Common myeloid progenitor, CD34-positive (primary cell): Measurements from ENCODE around the gene OR2A12.

Experiments used
- CTCF ChIA-PET: fragments of 350-600 bp; sonication (Branson Sonifier 250); formaldehyde crosslinking; loops from one replicate; lab custom pipeline; 2021; ENCODE audit warnings: antibody characterized with exemption; lab: Charles Lee
- POLR2A ChIA-PET: fragments of 350-600 bp; sonication (Branson Sonifier 250); formaldehyde crosslinking; loops from one replicate; lab custom pipeline; 2021; ENCODE audit warnings: antibody characterized with exemption; lab: Charles Lee
- DNase-seq, 3 donors: peaks; one replicate each; pipeline versions ENCODE4 v3.0.0 to v3.0.0-alpha.2; 2013
- H3K27ac ChIP-seq, 2 experiments: 1 replicate in 1 of 2; 2 replicates in 1 of 2; pipeline ENCODE4 v1.7.0; 2013; ENCODE audit warnings: inconsistent platforms in 2 of 2, low read length in 2 of 2, mild to moderate bottlenecking in 2 of 2, low read depth in 1 of 2, moderate library complexity in 1 of 2; ENCODE audit not compliant: severe bottlenecking in 2 of 2, insufficient read depth in 1 of 2, poor library complexity in 1 of 2
- H3K27me3 ChIP-seq, 5 experiments: replicated peaks in 2 of 5; 1 replicate in 3 of 5; 2 replicates in 2 of 5; pipeline versions ENCODE4 v1.6.1 to v1.7.0; 2013; ENCODE audit warnings: low read length in 4 of 5, mild to moderate bottlenecking in 2 of 5, moderate library complexity in 2 of 5, inconsistent platforms in 1 of 5; ENCODE audit not compliant: insufficient read depth in 5 of 5, control insufficient read depth in 4 of 5
- H3K36me3 ChIP-seq, 4 experiments: 1 replicate in 2 of 4; 2 replicates in 2 of 4; pipeline versions ENCODE4 v1.6.1 to v1.7.0; 2013; ENCODE audit warnings: low read length in 3 of 4, control low read depth in 1 of 4, mild to moderate bottlenecking in 1 of 4; ENCODE audit not compliant: control insufficient read depth in 4 of 4, insufficient read depth in 4 of 4
- H3K4me1 ChIP-seq, 4 experiments: 1 replicate in 3 of 4; 2 replicates in 1 of 4; pipeline versions ENCODE4 v1.6.1 to v1.7.1; 2013; ENCODE audit warnings: low read length in 3 of 4, mild to moderate bottlenecking in 3 of 4, control low read depth in 1 of 4, inconsistent platforms in 1 of 4, moderate library complexity in 1 of 4; ENCODE audit not compliant: control insufficient read depth in 4 of 4, insufficient read depth in 4 of 4; ENCODE audit errors: control extremely low read depth in 1 of 4
- H3K4me3 ChIP-seq, 7 experiments: 1 replicate in 4 of 7; 2 replicates in 3 of 7; pipeline versions ENCODE4 v1.5.1 to v1.7.0; 2013; ENCODE audit warnings: mild to moderate bottlenecking in 7 of 7, low read length in 6 of 7, moderate library complexity in 6 of 7, inconsistent platforms in 2 of 7, low read depth in 2 of 7, control low read depth in 1 of 7; ENCODE audit not compliant: insufficient read depth in 4 of 7, control insufficient read depth in 1 of 7; ENCODE audit errors: extremely low read depth in 1 of 7
- H3K9me3 ChIP-seq, 5 experiments: 1 replicate in 4 of 5; 2 replicates in 1 of 5; pipeline versions ENCODE4 v1.6.1 to v1.7.1; 2013; ENCODE audit warnings: low read length in 4 of 5, mild to moderate bottlenecking in 2 of 5, inconsistent platforms in 1 of 5, low read depth in 1 of 5, moderate library complexity in 1 of 5; ENCODE audit not compliant: control insufficient read depth in 4 of 5, insufficient read depth in 2 of 5; ENCODE audit errors: control extremely low read depth in 1 of 5
- WGBS: methylation state at CpG from one replicate; pipeline ENCODE4 v1.1.5; 2013; ENCODE audit not compliant: insufficient coverage; 5-methylcytosine and 5-hydroxymethylcytosine counted together

OR2A12 gene

DNA sequence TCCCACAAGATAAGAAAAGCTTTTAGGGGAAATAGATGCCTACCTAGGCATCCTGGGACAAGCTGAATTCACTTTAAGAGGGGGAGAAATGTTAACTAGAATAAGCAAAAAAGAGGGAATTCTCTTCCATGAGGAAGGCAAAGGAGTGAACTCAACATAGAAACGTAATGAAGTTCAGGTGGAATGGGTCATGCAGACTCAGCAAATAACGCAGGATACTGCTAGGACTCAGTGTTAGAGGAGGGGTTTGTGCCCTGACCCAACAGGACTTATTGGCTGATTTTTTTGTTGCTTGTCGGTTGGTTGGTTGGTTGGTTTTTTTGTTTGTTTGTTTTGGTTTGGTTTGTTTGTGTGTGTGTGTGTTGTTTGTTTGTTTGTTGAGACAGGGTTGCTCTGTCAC lies 46.2 kb downstream of the OR2A12 start:
- DNase-seq: no peak
- Histone ChIP-seq H3K4me1 (no peaks in the 10 kb centered on the region), H3K4me3 (no peak overlapping the region), H3K36me3 (no peaks in the 10 kb centered on the region), H3K27me3 (no peaks in the 10 kb centered on the region), H3K9me3 (no peaks in the 10 kb centered on the region), H3K27ac (no peak overlapping the region)
- POLR2A ChIA-PET: no interaction called here
- 100% methylated on average over 3 of the region's 3 CpGs for WGBS
- CTCF ChIA-PET: no interaction called here

GRCh38 chr7:144133307-144133706 lies 47.2 kb downstream of the OR2A12 start:
- Histone ChIP-seq H3K9me3 (no peaks in the 10 kb centered on the region), H3K27me3 (no peaks in the 10 kb centered on the region), H3K4me3 (no peak overlapping the region), H3K36me3 (no peaks in the 10 kb centered on the region), H3K27ac (no peak overlapping the region), H3K4me1 (no peaks in the 10 kb centered on the region)
- POLR2A ChIA-PET: no interaction called here
- CTCF ChIA-PET: no interaction called here
- no peak for DNase-seq
- 100% methylated on average over 1 of the region's 6 CpGs for WGBS

GRCh38 chr7:144134116-144134515 lies 48.0 kb downstream of the OR2A12 start:
- DNase-seq: no peak
- no peak overlapping the region for H3K4me3 ChIP-seq
- no peak overlapping the region for H3K27ac ChIP-seq
- CTCF ChIA-PET: no interaction called here
- 100% methylated on average over 1 of the region's 1 CpG for whole genome bisulfite sequencing
- H3K9me3 ChIP-seq: no peaks in the 10 kb centered on the region
- no peaks in the 10 kb centered on the region for H3K4me1 ChIP-seq
- H3K27me3 ChIP-seq: no peaks in the 10 kb centered on the region
- H3K36me3 ChIP-seq: no peaks in the 10 kb centered on the region
- POLR2A ChIA-PET: no interaction called here

GRCh38 chr7:144137501-144137900 lies 51.4 kb downstream of the OR2A12 start:
- Histone ChIP-seq H3K27me3 (no peaks in the 10 kb centered on the region), H3K9me3 (peaks cover 0 to 3% (median 0%) of the 10 kb centered on the region in 5 experiments), H3K4me3 (no peak overlapping the region), H3K36me3 (no peaks in the 10 kb centered on the region), H3K27ac (no peak overlapping the region), H3K4me1 (no peaks in the 10 kb centered on the region)
- ChIA-PET CTCF (no interaction called here), POLR2A (no interaction called here)
- no peak for DNase-seq
- 80% methylated on average over 1 of the region's 1 CpG for WGBS

GRCh38 chr7:144142187-144142586 lies 56.1 kb downstream of the OR2A12 start:
- H3K27me3 ChIP-seq: no peaks in the 10 kb centered on the region
- H3K36me3 ChIP-seq: no peaks in the 10 kb centered on the region
- no peak for DNase-seq
- peaks cover 0 to 13% (median 3%) of the 10 kb centered on the region in 5 experiments for H3K9me3 ChIP-seq
- CTCF ChIA-PET: interaction anchor here (1.0 kb wide), 1 partner anchor 8 kb away, joined by 3 read pairs; no protein-coding TSS in a partner anchor
- no peak overlapping the region for H3K4me3 ChIP-seq
- H3K4me1 ChIP-seq: no peaks in the 10 kb centered on the region
- no peak overlapping the region for H3K27ac ChIP-seq
- POLR2A ChIA-PET: no interaction called here
- 100% methylated on average over 3 of the region's 3 CpGs for WGBS

- no peak for DNase-seq
- peaks cover 2 to 23% (median 7%) of the 10 kb centered on the region in 5 experiments for H3K9me3 ChIP-seq
- no peaks in the 10 kb centered on the region for H3K27me3 ChIP-seq
- H3K27ac ChIP-seq: no peak overlapping the region
- WGBS: 94% methylated on average over 2 of the region's 3 CpGs
- no peak overlapping the region for H3K4me3 ChIP-seq
- no peaks in the 10 kb centered on the region for H3K4me1 ChIP-seq
- ChIA-PET CTCF (no interaction called here), POLR2A (no interaction called here)
- no peaks in the 10 kb centered on the region for H3K36me3 ChIP-seq
Observed at GRCh38 chr7:144144426-144144825, 58.3 kb downstream of the OR2A12 start.

DNA sequence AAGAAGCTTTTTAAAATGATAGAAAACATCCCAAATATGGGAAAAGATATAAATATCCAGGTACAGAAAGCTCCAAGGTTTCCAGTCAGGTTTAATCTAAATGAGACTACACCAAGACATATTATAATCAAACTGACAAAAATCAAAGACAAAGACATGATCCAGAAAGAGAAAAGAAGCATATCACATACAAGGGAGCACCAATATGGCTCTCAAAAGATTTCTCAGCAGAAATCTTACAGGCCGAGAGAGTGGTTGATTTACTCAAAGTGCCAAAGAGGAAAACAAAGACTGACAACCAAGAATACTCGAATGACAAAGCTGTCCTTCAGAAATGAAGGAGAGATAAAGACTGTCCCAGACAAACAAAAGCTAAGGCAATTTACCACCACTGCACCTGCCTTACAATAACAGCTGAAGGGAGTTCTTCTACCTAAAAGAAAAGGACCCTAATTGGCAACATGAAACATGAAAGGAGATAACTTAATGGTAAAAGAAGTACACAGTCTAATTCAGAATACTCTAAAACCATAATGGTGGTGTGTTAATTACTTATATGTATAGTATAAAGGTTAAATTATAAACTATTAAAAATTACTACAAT lies 62.2 kb downstream of the OR2A12 start:
- ChIA-PET POLR2A (no interaction called here), CTCF (no interaction called here)
- Histone ChIP-seq H3K4me3 (peak overlapping the region in 1 of 7 experiments; percentile 16), H3K36me3 (no peaks in the 10 kb centered on the region), H3K4me1 (no peaks in the 10 kb centered on the region), H3K27me3 (no peaks in the 10 kb centered on the region), H3K27ac (no peak overlapping the region), H3K9me3 (peaks cover 4 to 28% (median 7%) of the 10 kb centered on the region in 5 experiments)
- WGBS: 89% methylated on average over 1 of the region's 2 CpGs
- DNase-seq: no peak
